ENCODE data around the gene CPEB2. TPM values are rescaled to one million over a fixed set of nuclear protein-coding genes. Genes with fewer than 3 reads are reported as not detected.
"Not testable (repeated sequence)": the region's sequence is repeated elsewhere in the genome, so short reads cannot be mapped to it uniquely, and the experiment has no call there.

Gene CPEB2
- total RNA-seq, 2 donors from 2014 or later = 31.6 to 45.8 TPM

- intact Hi-C loops (cut with DNase I) = no loop called here
Measured at GRCh38 chr4:15035159-15035558, 32.9 kb downstream of the CPEB2 start.

GRCh38 chr4:15037923-15038541 lies 35.8 kb downstream of the CPEB2 start:
- intact Hi-C loops (cut with DNase I) = no loop called here
- no peak for DNase-seq (ENCODE audit: low spot score)

More at GRCh38 chr4:15035159-15035558, 32.9 kb downstream of the CPEB2 start:
- no peak for DNase-seq (ENCODE audit: low spot score)

- intact Hi-C loops (cut with DNase I) = no loop called here
- DNase-seq (ENCODE audit: low spot score) = no peak
Measured at GRCh38 chr4:15040916-15041463, 38.7 kb downstream of the CPEB2 start.

GRCh38 chr4:15042529-15043167 lies 40.4 kb downstream of the CPEB2 start:
- no peak for DNase-seq (ENCODE audit: low spot score)
- intact Hi-C loops (cut with DNase I) = no loop called here

- no peak for DNase-seq (ENCODE audit: low spot score)
- intact Hi-C loops (cut with DNase I) = no loop called here
Measured at GRCh38 chr4:15043226-15043625, 40.9 kb downstream of the CPEB2 start.

- intact Hi-C loops (cut with DNase I) = no loop called here
- no peak for DNase-seq (ENCODE audit: low spot score)
Measured at GRCh38 chr4:15043922-15044321, 41.6 kb downstream of the CPEB2 start.

GRCh38 chr4:15054541-15054940 lies 52.3 kb downstream of the CPEB2 start:
- intact Hi-C loops (cut with DNase I) = no loop called here
- no peak for DNase-seq (ENCODE audit: low spot score)

- intact Hi-C loops (cut with DNase I) = no loop called here
- DNase-seq (ENCODE audit: low spot score) = no peak
Measured at GRCh38 chr4:15060213-15060612, 57.9 kb downstream of the CPEB2 start.

GRCh38 chr4:15063341-15063740 lies 61.1 kb downstream of the CPEB2 start:
- intact Hi-C loops (cut with DNase I) = no loop called here
- no peak for DNase-seq (ENCODE audit: low spot score)

GRCh38 chr4:15065516-15065915 lies 63.2 kb downstream of the CPEB2 start:
- intact Hi-C loops (cut with DNase I) = no loop called here

GRCh38 chr4:15066140-15066539 lies 63.9 kb downstream of the CPEB2 start:
- intact Hi-C loops (cut with DNase I) = no loop called here
- no peak for DNase-seq (ENCODE audit: low spot score)

More at GRCh38 chr4:15065516-15065915, 63.2 kb downstream of the CPEB2 start:
- DNase-seq (ENCODE audit: low spot score) = no peak

GRCh38 chr4:15068298-15068697 lies 66.0 kb downstream of the CPEB2 start:
- intact Hi-C loops (cut with DNase I) = no loop called here
- no peak for DNase-seq (ENCODE audit: low spot score)

GRCh38 chr4:15075875-15076274 lies 73.6 kb downstream of the CPEB2 start:
- DNase-seq (ENCODE audit: low spot score) = no peak
- intact Hi-C loops (cut with DNase I) = no loop called here

- intact Hi-C loops (cut with DNase I) = no loop called here
Measured at GRCh38 chr4:15077969-15078368, 75.7 kb downstream of the CPEB2 start.

GRCh38 chr4:15078682-15079642 lies 76.7 kb downstream of the CPEB2 start:
- intact Hi-C loops (cut with DNase I) = no loop called here
- no peak for DNase-seq (ENCODE audit: low spot score)

More at GRCh38 chr4:15077969-15078368, 75.7 kb downstream of the CPEB2 start:
- DNase-seq (ENCODE audit: low spot score) = no peak

GRCh38 chr4:15084780-15085179 lies 82.5 kb downstream of the CPEB2 start:
- intact Hi-C loops (cut with DNase I) = no loop called here
- no peak for DNase-seq (ENCODE audit: low spot score)

- DNase-seq (ENCODE audit: low spot score); intact Hi-C loops (cut with DNase I): not testable (repeated sequence)
Measured at GRCh38 chr4:15085762-15086161, 83.5 kb downstream of the CPEB2 start.

- intact Hi-C loops (cut with DNase I); DNase-seq (ENCODE audit: low spot score): not testable (repeated sequence)
Measured at GRCh38 chr4:15086259-15086658, 84.0 kb downstream of the CPEB2 start.

- DNase-seq (ENCODE audit: low spot score) = no peak
- intact Hi-C loops (cut with DNase I) = no loop called here
Measured at GRCh38 chr4:15088394-15089035, 86.2 kb downstream of the CPEB2 start.
